Ishikawa (cell line): ENCODE data around the gene MYNN.

Source experiments
- CEBPB ChIP-seq: IDR thresholded peaks from 2 replicates; pipeline ENCODE4 v1.6.1; 2012
- CREB1 ChIP-seq: IDR thresholded peaks from 2 replicates; pipeline ENCODE4 v1.6.1; 2012; ENCODE audit warnings: low read depth
- EGR1 ChIP-seq: IDR thresholded peaks from 2 replicates; pipeline ENCODE4 v1.6.1; 2012
- EP300 ChIP-seq: IDR thresholded peaks from 2 replicates; pipeline ENCODE4 v1.6.1; 2012; ENCODE audit warnings: borderline replicate concordance
- FOXM1 ChIP-seq: IDR thresholded peaks from 2 replicates; pipeline ENCODE4 v1.6.1; 2012; ENCODE audit warnings: low read depth, borderline replicate concordance
- NFIC ChIP-seq: IDR thresholded peaks from 2 replicates; pipeline ENCODE4 v1.6.1; 2012
- RAD21 ChIP-seq: IDR thresholded peaks from 2 replicates; pipeline ENCODE4 v1.6.1; 2012; ENCODE audit warnings: low read depth
- TAF1 ChIP-seq: IDR thresholded peaks from 2 replicates; pipeline ENCODE4 v1.6.1; 2012; ENCODE audit warnings: low read depth, mild to moderate bottlenecking
- TCF12 ChIP-seq: IDR thresholded peaks from 2 replicates; pipeline ENCODE4 v1.6.1; 2012; ENCODE audit warnings: low read depth
- TEAD4 ChIP-seq: IDR thresholded peaks from 2 replicates; pipeline ENCODE4 v1.6.1; 2012
- USF1 ChIP-seq: IDR thresholded peaks from 2 replicates; pipeline ENCODE4 v1.6.1; 2012
- YY1 ChIP-seq: IDR thresholded peaks from 2 replicates; pipeline ENCODE4 v1.6.1; 2012; ENCODE audit warnings: low read depth
- ZBTB7A ChIP-seq: IDR thresholded peaks from 2 replicates; pipeline ENCODE4 v1.6.1; 2012; ENCODE audit warnings: low read depth
- TF ChIP-seq, protein P1 (sequence below): IDR thresholded peaks from 2 replicates; pipeline ENCODE4 v1.6.1; 2012
- TF ChIP-seq, protein P2 (sequence below): IDR thresholded peaks from 2 replicates; pipeline ENCODE4 v1.6.1; 2012; ENCODE audit warnings: low read depth, mild to moderate bottlenecking

Gene MYNN

DNA sequence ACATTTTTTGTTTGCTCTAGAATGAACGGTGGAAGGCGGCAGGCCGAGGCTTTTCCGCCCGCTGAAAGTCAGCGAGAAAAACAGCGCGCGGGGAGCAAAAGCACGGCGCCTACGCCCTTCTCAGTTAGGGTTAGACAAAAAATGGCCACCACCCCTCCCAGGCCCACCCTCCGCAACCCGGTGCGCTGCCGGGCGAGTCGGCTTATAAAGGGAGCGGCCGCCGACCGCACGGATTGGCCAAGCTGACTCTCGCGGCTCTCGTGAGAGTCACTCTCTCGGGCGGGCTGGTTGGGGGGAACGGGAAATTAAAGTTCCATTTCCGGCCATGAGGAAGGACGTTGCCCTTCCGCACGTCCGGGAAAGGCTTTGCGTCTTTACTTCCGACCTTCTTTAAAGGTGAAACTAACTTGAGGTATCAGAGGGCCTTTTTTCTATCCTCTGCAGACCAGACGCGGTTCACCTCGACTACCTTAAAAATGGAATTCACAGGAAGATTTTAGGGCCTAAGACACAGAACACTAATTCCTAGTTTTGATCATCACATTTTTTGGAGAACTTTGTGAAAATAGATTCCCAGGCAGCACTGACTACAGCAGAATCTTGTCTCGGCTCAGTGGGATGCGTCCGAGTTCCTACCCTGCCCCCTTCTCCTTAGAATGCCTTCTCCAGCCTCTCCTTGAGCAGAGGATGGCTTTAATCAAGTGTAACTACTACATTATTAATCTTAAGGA is 8.1 kb upstream of the MYNN start, which contains the start of gene TERC:
Gene TERC, minus strand, starts transcription at position 179 of the 731 bp plus-strand sequence.
- TF ChIP-seq CEBPB = no peak
- TF ChIP-seq, protein P1, sequence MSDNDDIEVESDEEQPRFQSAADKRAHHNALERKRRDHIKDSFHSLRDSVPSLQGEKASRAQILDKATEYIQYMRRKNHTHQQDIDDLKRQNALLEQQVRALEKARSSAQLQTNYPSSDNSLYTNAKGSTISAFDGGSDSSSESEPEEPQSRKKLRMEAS = peak; percentile 72; the same call in 1 of the 2 replicates
- TF ChIP-seq USF1 = peak; percentile 6; the same call in 1 of the 2 replicates
- 0 out of 2 replicates have a peak, but pooled peaks have one; percentile 29 for TF ChIP-seq FOXM1
- no peak for TF ChIP-seq EGR1
- TF ChIP-seq TAF1 = peak; percentile 60
- no peak for TF ChIP-seq NFIC
- TF ChIP-seq YY1 = peak; percentile 84
- 0 out of 2 replicates have a peak, but pooled peaks have one; percentile 9 for TF ChIP-seq EP300
- TF ChIP-seq CREB1 = no peak
- TF ChIP-seq, protein P2, sequence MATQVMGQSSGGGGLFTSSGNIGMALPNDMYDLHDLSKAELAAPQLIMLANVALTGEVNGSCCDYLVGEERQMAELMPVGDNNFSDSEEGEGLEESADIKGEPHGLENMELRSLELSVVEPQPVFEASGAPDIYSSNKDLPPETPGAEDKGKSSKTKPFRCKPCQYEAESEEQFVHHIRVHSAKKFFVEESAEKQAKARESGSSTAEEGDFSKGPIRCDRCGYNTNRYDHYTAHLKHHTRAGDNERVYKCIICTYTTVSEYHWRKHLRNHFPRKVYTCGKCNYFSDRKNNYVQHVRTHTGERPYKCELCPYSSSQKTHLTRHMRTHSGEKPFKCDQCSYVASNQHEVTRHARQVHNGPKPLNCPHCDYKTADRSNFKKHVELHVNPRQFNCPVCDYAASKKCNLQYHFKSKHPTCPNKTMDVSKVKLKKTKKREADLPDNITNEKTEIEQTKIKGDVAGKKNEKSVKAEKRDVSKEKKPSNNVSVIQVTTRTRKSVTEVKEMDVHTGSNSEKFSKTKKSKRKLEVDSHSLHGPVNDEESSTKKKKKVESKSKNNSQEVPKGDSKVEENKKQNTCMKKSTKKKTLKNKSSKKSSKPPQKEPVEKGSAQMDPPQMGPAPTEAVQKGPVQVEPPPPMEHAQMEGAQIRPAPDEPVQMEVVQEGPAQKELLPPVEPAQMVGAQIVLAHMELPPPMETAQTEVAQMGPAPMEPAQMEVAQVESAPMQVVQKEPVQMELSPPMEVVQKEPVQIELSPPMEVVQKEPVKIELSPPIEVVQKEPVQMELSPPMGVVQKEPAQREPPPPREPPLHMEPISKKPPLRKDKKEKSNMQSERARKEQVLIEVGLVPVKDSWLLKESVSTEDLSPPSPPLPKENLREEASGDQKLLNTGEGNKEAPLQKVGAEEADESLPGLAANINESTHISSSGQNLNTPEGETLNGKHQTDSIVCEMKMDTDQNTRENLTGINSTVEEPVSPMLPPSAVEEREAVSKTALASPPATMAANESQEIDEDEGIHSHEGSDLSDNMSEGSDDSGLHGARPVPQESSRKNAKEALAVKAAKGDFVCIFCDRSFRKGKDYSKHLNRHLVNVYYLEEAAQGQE = no peak
- TF ChIP-seq TEAD4 = no peak
- no peak for TF ChIP-seq ZBTB7A
- no peak for TF ChIP-seq RAD21

- no peak for TF ChIP-seq CREB1
- 0 out of 2 replicates have a peak, but pooled peaks have one; percentile 6 for TF ChIP-seq NFIC
- 0 out of 2 replicates have a peak, but pooled peaks have one; percentile 3 for TF ChIP-seq TEAD4
- TF ChIP-seq EGR1 = peak; percentile 68
These were observed 3.7 kb upstream of the MYNN start, which contains the start of gene ACTRT3 for GRCh38 chr3:169769287-169770181. Gene ACTRT3 (minus strand): TSS chr3:169769561. CDS start chr3:169769520, 41 bp downstream.

- TF ChIP-seq CREB1 (no peak), EGR1 (no peak), NFIC (no peak), TEAD4 (peak; percentile 92), YY1 (no peak), TCF12 (no peak; the same call in 1 of the 2 replicates), CEBPB (peak; percentile 53), ZBTB7A (peak; percentile 83; the same call in 1 of the 2 replicates), USF1 (no peak; the same call in 1 of the 2 replicates), TAF1 (no peak), FOXM1 (peak; percentile 33; the same call in 1 of the 2 replicates), EP300 (0 out of 2 replicates have a peak, but pooled peaks have one; percentile 11), RAD21 (no peak; the same call in 1 of the 2 replicates)
- TF ChIP-seq, protein P1 = no peak
These were observed 1.5 kb upstream of the MYNN start for GRCh38 chr3:169771497-169772304.

GRCh38 chr3:169772305-169772896 is 795 bp upstream of the MYNN start:
- TF ChIP-seq TEAD4 (no peak), TCF12 (peak; percentile 38; the same call in 1 of the 2 replicates), USF1 (no peak), YY1 (peak; percentile 52; the same call in 1 of the 2 replicates), ZBTB7A (no peak), CREB1 (peak; percentile 33; the same call in 1 of the 2 replicates)
- TF ChIP-seq, protein P1 = peak; percentile 96

DNA sequence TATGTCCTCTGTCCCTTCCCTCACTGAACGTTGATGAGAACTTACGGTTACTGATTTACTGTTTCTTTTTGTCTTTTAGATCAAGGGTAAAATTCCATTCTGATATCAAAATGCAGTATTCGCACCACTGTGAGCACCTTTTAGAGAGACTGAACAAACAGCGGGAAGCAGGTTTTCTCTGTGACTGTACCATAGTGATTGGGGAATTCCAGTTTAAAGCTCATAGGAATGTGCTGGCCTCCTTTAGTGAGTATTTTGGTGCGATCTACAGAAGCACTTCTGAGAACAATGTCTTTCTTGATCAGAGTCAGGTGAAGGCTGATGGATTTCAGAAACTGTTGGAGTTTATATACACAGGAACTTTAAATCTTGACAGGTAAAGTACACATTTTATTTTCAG is 990 bp downstream of the MYNN start:
- TF ChIP-seq TEAD4 (no peak), EP300 (no peak), CREB1 (no peak), ZBTB7A (no peak), USF1 (no peak), CEBPB (no peak), EGR1 (no peak), FOXM1 (no peak), TAF1 (no peak), NFIC (no peak), TCF12 (no peak), YY1 (no peak)
- TF ChIP-seq, protein P1 = no peak
- TF ChIP-seq, protein P2 = no peak
